ENCODE data around the gene SLC12A7.

The SLC12A7 gene

GRCh38 chr5:1050423-1051365 is 61.2 kb downstream of the SLC12A7 start:
- DNase-seq, result no peak
- in situ Hi-C loops (cut with MboI; ENCODE audit: low pct_unique_long_range_greater_than_20kb, low sequenced_read_pairs), result loop anchor here (10.0 kb wide), 1 partner anchor 54 kb away; no protein-coding TSS in a partner anchor

DNA sequence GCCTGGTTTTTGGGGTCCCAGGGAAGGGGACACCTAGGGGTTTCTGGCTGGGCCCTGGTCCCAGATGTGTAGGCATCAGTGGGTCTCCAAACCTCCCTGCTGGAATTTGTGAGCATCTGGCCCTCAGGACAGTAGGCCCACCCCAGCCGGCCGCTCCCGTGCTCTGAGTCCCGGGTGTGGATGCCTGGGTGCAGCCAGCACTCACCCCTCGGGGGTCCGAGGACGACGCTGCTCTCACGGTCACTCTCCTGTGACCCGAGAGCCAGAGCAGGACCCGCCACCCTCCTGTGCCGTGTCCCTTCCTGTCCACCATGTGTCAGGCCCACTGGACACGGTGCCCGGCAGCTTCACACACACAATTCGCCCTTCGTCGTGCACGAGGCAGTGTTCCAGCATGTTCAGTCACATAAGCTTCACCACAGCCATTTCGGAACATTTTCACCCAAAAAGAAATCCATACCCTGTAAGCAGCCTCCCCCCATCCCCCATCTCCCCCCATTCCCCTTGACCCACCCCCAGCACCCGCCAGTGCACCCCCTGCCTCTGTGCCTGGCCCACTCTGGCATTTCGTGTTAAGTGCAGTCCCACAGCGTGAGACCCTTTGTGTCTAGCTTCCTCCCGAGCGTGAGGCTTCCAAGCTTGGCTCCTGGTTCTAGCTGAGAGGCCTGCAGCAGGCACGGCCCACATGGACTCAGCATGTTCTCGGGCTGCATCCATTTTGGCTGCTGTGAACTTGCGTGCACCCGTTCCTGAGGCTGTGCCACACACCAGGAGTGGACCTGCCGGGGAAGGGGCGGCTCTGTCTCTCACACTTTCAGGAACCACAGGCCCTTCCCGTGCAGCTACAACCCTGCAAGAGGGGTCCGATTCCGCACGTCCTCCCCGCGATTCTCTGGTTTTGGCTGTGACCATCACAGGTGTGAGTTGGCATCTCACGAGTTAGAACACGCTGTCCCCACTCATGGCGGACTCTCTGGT is 62.7 kb downstream of the SLC12A7 start:
- in situ Hi-C loops (cut with MboI; ENCODE audit: low pct_unique_long_range_greater_than_20kb, low sequenced_read_pairs), result no loop called here

GRCh38 chr5:1048162-1048721 is 63.6 kb downstream of the SLC12A7 start:
- in situ Hi-C loops (cut with MboI; ENCODE audit: low pct_unique_long_range_greater_than_20kb, low sequenced_read_pairs), result no loop called here
- DNase-seq, result no peak

More for the DNA sequence above, 62.7 kb downstream of the SLC12A7 start:
- DNase-seq, result no peak

DNA sequence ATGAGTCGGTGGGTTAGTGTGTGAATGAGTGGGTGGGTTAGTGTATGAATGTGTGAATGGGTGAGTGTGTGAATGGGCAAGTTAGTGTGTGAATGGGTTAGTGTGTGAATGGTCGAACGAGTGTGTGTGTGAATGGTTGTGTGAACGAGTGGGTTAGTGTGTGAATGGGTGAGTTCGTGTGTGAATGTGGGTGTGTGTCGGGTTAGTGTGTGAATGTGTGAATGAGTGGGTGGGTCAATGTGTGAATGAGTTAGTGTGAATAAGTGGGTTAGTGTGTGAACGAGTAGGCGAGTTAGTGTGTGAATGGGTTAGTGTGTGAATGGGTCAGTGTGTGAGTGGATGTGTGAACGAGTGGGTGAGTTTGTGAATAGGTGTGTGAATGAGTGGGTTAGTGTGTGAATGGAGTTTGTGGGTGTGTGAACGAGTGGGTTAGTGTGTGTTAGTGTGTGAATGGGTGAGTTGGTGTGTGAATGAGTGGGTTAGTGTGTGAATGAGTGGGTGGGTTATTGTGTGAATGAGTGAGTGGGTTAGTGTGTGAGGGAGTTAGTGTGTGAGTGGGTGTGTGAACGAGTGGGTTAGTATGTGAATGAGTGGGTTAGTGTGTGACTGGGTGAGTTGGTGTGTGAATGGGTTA is 64.4 kb downstream of the SLC12A7 start:
- DNase-seq, result no peak
- in situ Hi-C loops (cut with MboI; ENCODE audit: low pct_unique_long_range_greater_than_20kb, low sequenced_read_pairs), result no loop called here

- in situ Hi-C loops (cut with MboI; ENCODE audit: low pct_unique_long_range_greater_than_20kb, low sequenced_read_pairs), result no loop called here
- no peak for DNase-seq
Measured at GRCh38 chr5:1045960-1046560, 65.8 kb downstream of the SLC12A7 start.

- DNase-seq, result no peak
- in situ Hi-C loops (cut with MboI; ENCODE audit: low pct_unique_long_range_greater_than_20kb, low sequenced_read_pairs), result no loop called here
Measured at GRCh38 chr5:1044117-1044516, 67.7 kb downstream of the SLC12A7 start.

GRCh38 chr5:1043327-1043726 is 68.5 kb downstream of the SLC12A7 start:
- no peak for DNase-seq
- in situ Hi-C loops (cut with MboI; ENCODE audit: low pct_unique_long_range_greater_than_20kb, low sequenced_read_pairs), result no loop called here

GRCh38 chr5:1042626-1043025 is 69.2 kb downstream of the SLC12A7 start:
- DNase-seq, result no peak
- in situ Hi-C loops (cut with MboI; ENCODE audit: low pct_unique_long_range_greater_than_20kb, low sequenced_read_pairs), result no loop called here

DNA sequence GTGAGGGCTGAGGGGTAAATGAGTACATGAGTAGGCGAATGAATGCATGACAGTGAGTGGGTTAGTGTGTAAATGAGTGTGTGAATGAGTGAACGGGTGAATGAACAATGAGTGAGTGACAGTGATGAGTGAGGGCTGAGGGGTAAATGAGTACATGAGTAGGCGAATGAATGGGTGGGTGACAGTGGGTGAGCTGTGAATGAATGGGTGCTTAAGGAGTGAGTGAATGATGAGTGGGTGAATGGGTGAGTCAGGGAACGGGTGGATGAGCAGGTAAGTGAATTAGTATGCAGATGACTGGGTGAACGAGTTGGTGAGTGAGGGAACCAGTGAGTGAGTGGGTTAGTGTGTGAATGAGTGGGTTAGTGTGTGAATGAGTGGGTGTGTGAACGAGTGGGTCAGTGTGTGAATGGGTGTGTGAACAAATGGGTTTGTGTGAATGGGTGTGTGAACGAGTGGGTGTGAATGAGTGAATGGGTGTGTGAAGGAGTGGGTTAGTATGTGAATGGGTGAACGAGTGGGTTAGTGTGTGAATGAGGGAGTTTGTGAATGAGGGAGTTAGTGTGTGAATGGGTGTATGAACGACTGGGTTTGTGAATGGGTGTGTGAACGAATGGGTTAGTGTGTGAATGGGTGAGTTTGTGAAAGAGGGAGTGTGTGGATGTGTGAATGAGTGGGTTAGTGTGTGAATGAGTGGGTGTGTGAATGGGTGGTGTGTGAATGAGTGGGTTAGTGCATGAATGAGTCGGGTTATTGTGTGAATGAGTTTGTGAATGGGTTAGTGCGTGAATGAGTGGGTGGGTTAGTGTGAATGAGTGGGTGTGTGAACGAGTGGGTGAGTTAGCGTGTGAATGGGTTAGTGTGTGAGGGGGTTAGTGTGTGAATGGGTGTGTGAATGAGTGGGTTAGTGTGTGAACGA is 70.4 kb downstream of the SLC12A7 start:
- in situ Hi-C loops (cut with MboI; ENCODE audit: low pct_unique_long_range_greater_than_20kb, low sequenced_read_pairs), result no loop called here

GRCh38 chr5:1040571-1040970 is 71.3 kb downstream of the SLC12A7 start:
- in situ Hi-C loops (cut with MboI; ENCODE audit: low pct_unique_long_range_greater_than_20kb, low sequenced_read_pairs), result no loop called here
- DNase-seq, result no peak

More for the DNA sequence above, 70.4 kb downstream of the SLC12A7 start:
- DNase-seq, result no peak

- in situ Hi-C loops (cut with MboI; ENCODE audit: low pct_unique_long_range_greater_than_20kb, low sequenced_read_pairs), result no loop called here
- DNase-seq, result no peak
Measured at GRCh38 chr5:1039706-1040260, 72.1 kb downstream of the SLC12A7 start.

GRCh38 chr5:1039210-1039548 is 72.7 kb downstream of the SLC12A7 start:
- no peak for DNase-seq
- in situ Hi-C loops (cut with MboI; ENCODE audit: low pct_unique_long_range_greater_than_20kb, low sequenced_read_pairs), result no loop called here

DNA sequence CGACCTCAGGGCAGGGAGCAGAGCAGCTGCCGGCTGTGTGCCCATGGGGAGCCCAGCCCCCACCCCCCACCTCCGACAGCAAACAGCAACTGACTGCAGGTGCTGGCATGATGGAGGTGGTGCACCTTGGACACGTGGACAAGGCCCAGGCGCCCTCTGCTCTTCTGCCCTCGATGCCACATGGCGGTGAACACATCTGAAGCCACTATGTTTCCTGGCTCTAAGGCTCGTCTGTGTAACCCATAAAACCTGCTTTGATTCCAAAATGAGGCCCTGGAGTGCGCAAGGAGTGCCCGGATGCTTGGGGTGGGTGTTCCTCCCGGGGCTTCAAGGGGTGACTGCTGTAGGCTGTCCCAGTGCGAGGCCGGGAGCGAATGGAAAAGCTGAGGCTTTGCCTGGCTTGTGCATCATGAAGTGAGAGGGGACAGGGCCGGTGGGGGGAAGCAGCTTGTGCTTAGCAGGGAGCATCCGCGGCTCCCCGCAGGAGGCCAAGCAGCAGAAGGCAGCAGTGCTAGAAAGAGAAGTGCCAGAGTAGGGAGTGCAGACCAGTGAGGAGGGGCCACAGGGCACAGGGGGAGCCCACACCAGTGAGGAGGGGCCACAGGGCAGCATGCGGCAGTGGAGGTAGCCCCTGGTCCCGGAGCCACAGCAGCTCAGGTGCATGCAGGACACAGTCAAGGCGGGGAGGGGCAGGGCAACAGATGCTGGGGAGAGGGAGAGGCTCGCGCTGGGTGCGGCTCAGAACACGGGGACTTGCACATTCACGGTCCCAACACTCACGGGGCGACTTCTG is 73.2 kb downstream of the SLC12A7 start:
- DNase-seq, result no peak
- in situ Hi-C loops (cut with MboI; ENCODE audit: low pct_unique_long_range_greater_than_20kb, low sequenced_read_pairs), result no loop called here

DNA sequence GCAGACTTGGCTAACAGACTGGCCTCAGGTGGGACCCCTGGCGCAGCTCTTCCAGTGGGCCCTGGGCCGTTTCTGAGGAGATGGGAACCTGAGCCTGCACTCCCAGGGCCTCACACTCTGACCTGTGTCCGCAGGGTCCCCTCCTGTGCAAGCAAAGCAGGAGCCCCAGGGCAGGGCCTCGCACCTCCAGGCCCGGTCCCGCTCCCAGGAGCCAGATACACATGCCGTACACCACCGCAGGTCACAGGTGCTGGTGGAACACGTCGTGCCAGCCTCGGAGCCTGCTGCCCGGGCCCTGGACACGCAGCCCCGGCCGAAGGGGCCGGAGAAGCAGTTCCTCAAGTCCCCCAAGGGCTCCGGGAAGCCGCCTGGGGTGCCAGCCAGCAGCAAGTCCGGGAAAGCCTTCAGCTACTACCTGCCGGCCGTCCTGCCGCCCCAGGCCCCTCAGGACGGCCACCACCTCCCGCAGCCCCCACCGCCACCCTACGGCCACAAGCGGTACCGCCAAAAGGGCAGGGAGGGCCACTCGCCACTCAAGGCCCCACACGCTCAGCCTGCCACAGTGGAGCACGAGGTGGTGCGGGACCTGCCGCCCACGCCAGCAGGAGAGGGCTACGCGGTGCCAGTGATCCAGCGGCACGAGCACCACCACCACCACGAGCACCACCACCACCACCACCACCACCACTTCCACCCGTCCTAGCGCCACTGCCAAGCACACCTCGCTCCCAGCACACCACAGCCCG is 74.0 kb downstream of the SLC12A7 start:
- in situ Hi-C loops (cut with MboI; ENCODE audit: low pct_unique_long_range_greater_than_20kb, low sequenced_read_pairs), result no loop called here
- no peak for DNase-seq

DNA sequence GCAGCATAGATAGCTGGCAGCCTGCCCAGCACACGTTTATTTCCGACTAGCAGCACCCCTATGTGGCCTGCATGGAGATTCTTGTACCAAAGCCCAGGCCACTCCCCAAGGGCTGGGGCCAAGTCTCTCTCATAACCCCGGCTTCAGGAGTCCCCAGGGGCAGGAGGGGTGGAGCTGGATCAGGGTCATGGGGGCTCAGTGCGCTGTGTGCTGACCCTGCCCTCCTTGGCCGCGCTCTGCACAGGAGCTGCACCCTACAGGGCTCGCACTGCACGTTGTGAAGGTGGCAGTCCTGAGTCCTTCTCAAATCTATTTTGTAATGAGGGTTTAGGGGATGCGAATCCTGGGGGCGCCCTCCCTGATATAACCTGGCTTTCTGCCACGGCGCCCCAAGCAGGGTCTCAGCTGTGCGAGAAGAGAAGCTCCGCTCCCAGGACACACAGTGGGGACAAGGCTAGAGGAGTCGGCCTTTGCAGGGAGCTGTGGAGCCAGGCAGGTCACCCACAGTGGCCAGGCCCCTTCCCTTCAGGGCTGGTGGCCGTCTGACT is 74.7 kb downstream of the SLC12A7 start:
- in situ Hi-C loops (cut with MboI; ENCODE audit: low pct_unique_long_range_greater_than_20kb, low sequenced_read_pairs), result no loop called here
- DNase-seq, result no peak

Data from KBM-7 (cell line).